B cell (primary cell): ENCODE measurements around the gene PIK3CB. TPM values are rescaled to one million over a fixed set of nuclear protein-coding genes. Genes with fewer than 3 reads are reported as not detected.

ENCODE experiments used
- ATAC-seq: fragments of 200-7000 bp; cut with Tn5 transposase; one replicate; pipeline ENCODE4 v1.10.0; 2021; ENCODE audit warnings: low read depth, mild to moderate bottlenecking, moderate number of reproducible peaks, moderate library complexity
- CTCF ChIA-PET: fragments of 350-600 bp; sonication (Branson Sonifier 250); formaldehyde crosslinking; loops from one replicate; lab custom pipeline; 2021; ENCODE audit warnings: antibody characterized with exemption, inconsistent platforms; lab: Charles Lee
- POLR2A ChIA-PET: fragments of 350-600 bp; sonication (Branson Sonifier 250); formaldehyde crosslinking; loops from one replicate; lab custom pipeline; 2021; ENCODE audit warnings: antibody characterized with exemption; lab: Charles Lee
- DNase-seq: peaks from one replicate; pipeline ENCODE4 v3.0.0; 2013
- H2AFZ ChIP-seq: 2 replicates; pipeline ENCODE4 v1.6.1; 2012; ENCODE audit warnings: mild to moderate bottlenecking, low read depth, low read length; ENCODE audit not compliant: insufficient read depth, poor library complexity, severe bottlenecking
- H3K27ac ChIP-seq, 2 donors: 1 replicate in 1 of 2; 2 replicates in 1 of 2; pipeline ENCODE4 v1.5.1; 2012 to 2013; ENCODE audit warnings: low read length in 2 of 2, mild to moderate bottlenecking in 2 of 2, moderate library complexity in 1 of 2
- H3K27me3 ChIP-seq, 4 experiments: fragments of 200-600 bp in 1 of 4; sonication (generic) in 1 of 4; replicated peaks in 1 of 4; 1 replicate in 2 of 4; 2 replicates in 2 of 4; pipeline versions ENCODE4 v1.6.1 to v1.7.0; 2013 to 2016; ENCODE audit warnings: low read length in 3 of 4, mild to moderate bottlenecking in 2 of 4, mixed read lengths in 1 of 4, moderate library complexity in 1 of 4; ENCODE audit not compliant: insufficient read depth in 4 of 4, control insufficient read depth in 3 of 4; ENCODE audit errors: control extremely low read depth in 1 of 4
- H3K36me3 ChIP-seq, 2 experiments: replicated peaks in 1 of 2; 1 replicate in 1 of 2; 2 replicates in 1 of 2; pipeline versions ENCODE4 v1.6.1 to v1.7.1; 2013; ENCODE audit warnings: low read length in 1 of 2; ENCODE audit not compliant: insufficient read depth in 2 of 2, control insufficient read depth in 1 of 2; ENCODE audit errors: control extremely low read depth in 1 of 2, extremely low read depth in 1 of 2
- H3K4me1 ChIP-seq, 2 donors: fragments of 200-600 bp in 1 of 2; sonication (generic) in 1 of 2; 1 replicate in 1 of 2; 2 replicates in 1 of 2; pipeline versions ENCODE4 v1.5.1 to v1.6.1; 2013 to 2017; ENCODE audit warnings: low read length in 2 of 2; ENCODE audit not compliant: control insufficient read depth in 2 of 2, insufficient read depth in 2 of 2
- H3K4me2 ChIP-seq: replicated peaks from 2 replicates; pipeline ENCODE3; 2012; ENCODE audit warnings: mild to moderate bottlenecking, low read depth, low read length; ENCODE audit not compliant: poor library complexity, severe bottlenecking
- H3K4me3 ChIP-seq, 5 experiments: fragments of 200-600 bp in 1 of 5; sonication (generic) in 1 of 5; 1 replicate in 3 of 5; 2 replicates in 2 of 5; pipeline versions ENCODE4 v1.5.1 to v1.7.0; 2011 to 2016; ENCODE audit warnings: low read length in 4 of 5, mild to moderate bottlenecking in 4 of 5, low read depth in 2 of 5, control low read depth in 1 of 5, moderate library complexity in 1 of 5; ENCODE audit not compliant: insufficient read depth in 1 of 5; ENCODE audit errors: control extremely low read depth in 1 of 5, extremely low read depth in 1 of 5
- H3K79me2 ChIP-seq: fragments of 200-600 bp; sonication (generic); one replicate; pipeline ENCODE4 v1.6.0; 2016; ENCODE audit warnings: low read length; ENCODE audit not compliant: control insufficient read depth, insufficient read depth
- H3K9ac ChIP-seq: fragments of 200-600 bp; sonication (generic); 2 replicates; pipeline ENCODE4 v1.6.1; 2017; ENCODE audit warnings: mild to moderate bottlenecking, low read length, moderate library complexity
- H3K9me3 ChIP-seq, 3 donors: one replicate each; pipeline versions ENCODE4 v1.6.1 to v1.7.1; 2013; ENCODE audit warnings: low read length in 2 of 3; ENCODE audit not compliant: control insufficient read depth in 2 of 3, insufficient read depth in 1 of 3; ENCODE audit errors: control extremely low read depth in 1 of 3
- H4K20me1 ChIP-seq: 2 replicates; pipeline ENCODE4 v1.6.0; 2012; ENCODE audit warnings: mild to moderate bottlenecking, low read length; ENCODE audit not compliant: insufficient read depth, control insufficient read depth, poor library complexity, severe bottlenecking
- H3K27ac Mint-ChIP-seq: one replicate; pipeline ENCODE4 v1.8.0; 2021; ENCODE audit warnings: mixed read lengths
- H3K27me3 Mint-ChIP-seq: one replicate; pipeline ENCODE4 v1.8.0; 2021; ENCODE audit warnings: mixed read lengths
- H3K4me1 Mint-ChIP-seq: one replicate; pipeline ENCODE4 v1.8.0; 2021; ENCODE audit warnings: mixed read lengths
- H3K4me3 Mint-ChIP-seq: one replicate; pipeline ENCODE4 v1.8.0; 2021; ENCODE audit warnings: mixed read lengths
- H3K9me3 Mint-ChIP-seq: one replicate; pipeline ENCODE4 v1.8.0; 2022; ENCODE audit warnings: mixed read lengths; ENCODE audit not compliant: insufficient read depth
- EZH2 ChIP-seq: IDR thresholded peaks from 2 replicates; pipeline ENCODE4 v1.6.1; 2012; ENCODE audit warnings: borderline replicate concordance, low read depth, mild to moderate bottlenecking, moderate library complexity, low read length; ENCODE audit not compliant: insufficient read depth, poor library complexity, severe bottlenecking
- WGBS: methylation state at CpG from one replicate; pipeline ENCODE4 v1.1.5; 2013; ENCODE audit warnings: missing lambda C conversion rate; ENCODE audit not compliant: insufficient coverage; 5-methylcytosine and 5-hydroxymethylcytosine counted together
- intact Hi-C: fragments of 100-400 bp; cut with micrococcal nuclease; formaldehyde crosslinking; loops from one replicate; pipeline ENCODE4 v1.10.0; 2022
- polyA minus RNA-seq: library from RNA; depleted of rRNA, polyadenylated mRNA; stranded (reverse); fragments of >200 nt; gene quantifications from 2 replicates; pipeline ENCODE4 v1.2.3, GENCODE V29; 2012
- polyA plus RNA-seq: library from polyadenylated mRNA; depleted of rRNA; stranded (reverse); fragments of >200 nt; gene quantifications from 2 replicates; pipeline ENCODE4 v1.2.3, GENCODE V29; 2012
- total RNA-seq, 2 donors: library from RNA; stranded (reverse); fragments of 120-200 nt in 1 of 2; gene quantifications; 1 replicate in 1 of 2; 2 replicates in 1 of 2; pipeline versions ENCODE4 v1.2.3 to v1.2.4, GENCODE V29; 2013 to 2022
- TF ChIP-seq, protein P1 (sequence below): fragments of 200-600 bp; IDR thresholded peaks from one replicate; pipeline ENCODE4 v1.8.0; 2022; ENCODE audit warnings: antibody characterized with exemption, mild to moderate bottlenecking

Gene PIK3CB
- total RNA-seq (29.4 and 35.1 TPM in 2 replicates), polyA plus RNA-seq (3.6 and 6.3 TPM in 2 replicates), polyA minus RNA-seq (3.6 and 8.1 TPM in 2 replicates)
- 8.0 TPM for total RNA-seq (2013)

GRCh38 chr3:138834596-138835396 lies at the start of gene PIK3CB:
PIK3CB (minus strand) TSS chr3:138834928; CDS start chr3:138759343, 75,585 bp downstream.
- Histone ChIP-seq H3K27ac (peak within 1 kb of the TSS; percentile 46 to 84), H3K36me3 (no peaks in the 10 kb centered on the region), H3K4me1 (peaks cover 14 to 18% of the 10 kb centered on the region in 2 donors), H2AFZ (peak within 1 kb of the TSS; percentile 99), H4K20me1 (peaks cover 6% of the 10 kb centered on the region), H3K4me2 (peak within 1 kb of the TSS; percentile 90), H3K79me2 (peaks cover 42% of the 10 kb centered on the region), H3K4me3 (peak within 1 kb of the TSS; percentile 67 to 88 (median 78)), H3K9ac (peak within 1 kb of the TSS; percentile 87), H3K27me3 (no peaks in the 10 kb centered on the region), H3K9me3 (peaks cover 0 to 5% (median 0%) of the 10 kb centered on the region in 3 donors)
- intact Hi-C loops = loop anchor here (1.0 to 5.0 kb wide), 4 partner anchors 81 to 648 kb away; partner anchors contain the start of genes ARMC8, CEP70 and FAIM
- H3K4me3 Mint-ChIP-seq = peak within 1 kb of the TSS; percentile 92
- under 1% methylated on average over 81 of the region's 88 CpGs for WGBS
- H3K27me3 Mint-ChIP-seq = no peaks in the 10 kb centered on the region
- CTCF ChIA-PET = interaction anchor here (1.1 to 3.4 kb wide), 4 partner anchors 24 to 81 kb away, joined by 3 to 17 read pairs (median 4); no protein-coding TSS in a partner anchor
- POLR2A ChIA-PET = interaction anchor here (0.9 kb wide), 1 partner anchor 81 kb away, joined by 3 read pairs; no protein-coding TSS in a partner anchor
- H3K27ac Mint-ChIP-seq = peak within 1 kb of the TSS; percentile 95
- peaks cover 23% of the 10 kb centered on the region for H3K4me1 Mint-ChIP-seq
- H3K9me3 Mint-ChIP-seq = no peaks in the 10 kb centered on the region
- DNase-seq = peak; percentile 89
- TF ChIP-seq, protein P1, sequence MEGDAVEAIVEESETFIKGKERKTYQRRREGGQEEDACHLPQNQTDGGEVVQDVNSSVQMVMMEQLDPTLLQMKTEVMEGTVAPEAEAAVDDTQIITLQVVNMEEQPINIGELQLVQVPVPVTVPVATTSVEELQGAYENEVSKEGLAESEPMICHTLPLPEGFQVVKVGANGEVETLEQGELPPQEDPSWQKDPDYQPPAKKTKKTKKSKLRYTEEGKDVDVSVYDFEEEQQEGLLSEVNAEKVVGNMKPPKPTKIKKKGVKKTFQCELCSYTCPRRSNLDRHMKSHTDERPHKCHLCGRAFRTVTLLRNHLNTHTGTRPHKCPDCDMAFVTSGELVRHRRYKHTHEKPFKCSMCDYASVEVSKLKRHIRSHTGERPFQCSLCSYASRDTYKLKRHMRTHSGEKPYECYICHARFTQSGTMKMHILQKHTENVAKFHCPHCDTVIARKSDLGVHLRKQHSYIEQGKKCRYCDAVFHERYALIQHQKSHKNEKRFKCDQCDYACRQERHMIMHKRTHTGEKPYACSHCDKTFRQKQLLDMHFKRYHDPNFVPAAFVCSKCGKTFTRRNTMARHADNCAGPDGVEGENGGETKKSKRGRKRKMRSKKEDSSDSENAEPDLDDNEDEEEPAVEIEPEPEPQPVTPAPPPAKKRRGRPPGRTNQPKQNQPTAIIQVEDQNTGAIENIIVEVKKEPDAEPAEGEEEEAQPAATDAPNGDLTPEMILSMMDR = no peak
- TF ChIP-seq EZH2 = no peak
- ATAC-seq = peak; percentile 95

DNA sequence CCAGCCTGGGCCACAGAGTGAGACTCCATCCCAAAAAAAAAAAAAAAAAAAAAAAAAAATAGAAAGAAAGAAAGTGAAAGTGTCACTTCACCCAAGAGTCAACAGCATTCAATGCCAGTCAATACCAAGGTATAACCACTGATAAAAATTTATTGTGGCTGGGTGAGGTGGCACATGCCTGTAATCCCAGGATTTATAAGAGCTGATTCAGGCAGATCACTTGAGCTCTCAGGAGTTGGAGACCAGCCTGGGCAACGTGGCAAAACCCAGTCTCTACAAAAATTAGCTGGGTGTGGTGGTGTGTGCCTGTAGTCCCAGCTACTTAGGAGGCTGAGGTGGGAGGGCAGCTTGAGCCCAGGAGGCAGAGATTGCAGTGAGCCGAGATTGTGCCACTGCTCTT lies 46.5 kb upstream of the PIK3CB start:
- Histone ChIP-seq H3K4me3 (no peak overlapping the region), H3K4me1 (no peaks in the 10 kb centered on the region), H3K36me3 (no peaks in the 10 kb centered on the region), H2AFZ (no peak overlapping the region), H3K27ac (no peak overlapping the region), H3K79me2 (no peaks in the 10 kb centered on the region), H3K27me3 (no peaks in the 10 kb centered on the region), H4K20me1 (no peaks in the 10 kb centered on the region), H3K4me2 (no peak overlapping the region), H3K9me3 (no peaks in the 10 kb centered on the region), H3K9ac (no peak overlapping the region)
- no peaks in the 10 kb centered on the region for H3K4me1 Mint-ChIP-seq
- peaks cover 5% of the 10 kb centered on the region for H3K27me3 Mint-ChIP-seq
- ChIA-PET CTCF (interaction anchor here (1.4 kb wide), 1 partner anchor 42 kb away, joined by 3 read pairs; no protein-coding TSS in a partner anchor), POLR2A (no interaction called here)
- no peak overlapping the region for H3K27ac Mint-ChIP-seq
- ATAC-seq = no peak
- intact Hi-C loops = no loop called here
- H3K9me3 Mint-ChIP-seq = peaks cover 2% of the 10 kb centered on the region
- no peak overlapping the region for H3K4me3 Mint-ChIP-seq
- TF ChIP-seq, protein P1 = no peak
- TF ChIP-seq EZH2 = no peak
- WGBS = no CpG with 5 or more reads among the region's 2 CpGs
- no peak for DNase-seq
